Neutrophil (primary cell): ENCODE results near the gene MRS2.
"Not testable (repeated sequence)": the region's sequence is repeated elsewhere in the genome, so short reads cannot be mapped to it uniquely, and the experiment has no call there.

Experiments
- H3K27ac ChIP-seq: fragments of 200-600 bp; sonication (generic); 2 replicates; pipeline ENCODE4 v1.5.1; 2016; ENCODE audit warnings: mild to moderate bottlenecking, moderate library complexity
- H3K27me3 ChIP-seq: fragments of 200-600 bp; sonication (generic); 2 replicates; pipeline ENCODE4 v1.6.0; 2016; ENCODE audit warnings: mild to moderate bottlenecking
- H3K36me3 ChIP-seq: fragments of 200-600 bp; sonication (generic); 2 replicates; pipeline ENCODE4 v1.5.1; 2017
- H3K4me1 ChIP-seq, 2 experiments: fragments of 200-600 bp in 1 of 2; sonication (generic) in 1 of 2; 1 replicate in 1 of 2; 2 replicates in 1 of 2; pipeline versions ENCODE4 v1.5.1 to v1.6.1; 2013 to 2016; ENCODE audit warnings: low read depth in 1 of 2, low read length in 1 of 2, mild to moderate bottlenecking in 1 of 2, moderate library complexity in 1 of 2; ENCODE audit not compliant: control insufficient read depth in 1 of 2, insufficient read depth in 1 of 2
- H3K4me3 ChIP-seq, 2 experiments: fragments of 200-600 bp in 1 of 2; sonication (generic) in 1 of 2; 1 replicate in 1 of 2; 2 replicates in 1 of 2; pipeline ENCODE4 v1.5.1; 2013 to 2016; ENCODE audit warnings: low read depth in 1 of 2, low read length in 1 of 2, mild to moderate bottlenecking in 1 of 2, moderate library complexity in 1 of 2
- H3K9me3 ChIP-seq: fragments of 200-600 bp; sonication (generic); 2 replicates; pipeline ENCODE4 v1.5.1; 2016
- TF ChIP-seq, protein P1 (sequence below): fragments of 200-600 bp; sonication (generic); IDR thresholded peaks from 2 replicates; pipeline ENCODE4 v1.5.1; 2016; ENCODE audit warnings: antibody characterized with exemption

The MRS2 gene

DNA sequence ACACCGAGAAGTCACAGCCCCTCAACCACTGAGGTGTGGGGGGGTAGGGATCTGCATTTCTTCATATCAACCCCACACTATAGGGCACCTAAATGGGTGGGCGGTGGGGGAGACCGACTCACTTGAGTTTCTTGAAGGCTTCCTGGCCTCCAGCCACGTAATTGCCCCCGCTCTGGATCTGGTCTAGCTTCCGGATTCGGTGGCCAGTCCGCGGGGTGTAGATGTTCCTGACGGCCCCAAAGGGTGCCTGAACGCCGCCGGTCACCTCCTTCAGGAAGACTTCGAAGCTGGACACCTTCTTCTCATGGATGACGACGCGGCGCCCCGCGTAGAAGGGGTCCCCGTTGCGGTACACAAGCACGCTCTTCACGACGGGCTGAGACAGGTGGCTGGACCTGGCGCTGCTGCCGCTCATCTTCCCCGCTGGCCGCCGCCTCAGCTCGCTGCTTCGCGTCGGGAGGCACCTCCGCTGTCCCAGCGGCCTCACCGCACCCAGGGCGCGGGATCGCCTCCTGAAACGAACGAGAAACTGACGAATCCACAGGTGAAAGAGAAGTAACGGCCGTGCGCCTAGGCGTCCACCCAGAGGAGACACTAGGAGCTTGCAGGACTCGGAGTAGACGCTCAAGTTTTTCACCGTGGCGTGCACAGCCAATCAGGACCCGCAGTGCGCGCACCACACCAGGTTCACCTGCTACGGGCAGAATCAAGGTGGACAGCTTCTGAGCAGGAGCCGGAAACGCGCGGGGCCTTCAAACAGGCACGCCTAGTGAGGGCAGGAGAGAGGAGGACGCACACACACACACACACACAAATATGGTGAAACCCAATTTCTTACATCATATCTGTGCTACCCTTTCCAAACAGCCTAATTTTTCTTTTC is 45.2 kb upstream of the MRS2 start, which contains the start of gene DCDC2:
DCDC2 (minus strand) TSS at position 724 of the 883 bp plus-strand sequence; CDS start at position 415, 309 bp downstream.
- peaks cover 7 to 15% of the 10 kb centered on the region in 2 experiments for H3K4me1 ChIP-seq
- no peak within 1 kb of the TSS for H3K27ac ChIP-seq
- peak within 1 kb of the TSS in 1 of 2 experiments; percentile 11 for H3K4me3 ChIP-seq
- TF ChIP-seq, protein P1, sequence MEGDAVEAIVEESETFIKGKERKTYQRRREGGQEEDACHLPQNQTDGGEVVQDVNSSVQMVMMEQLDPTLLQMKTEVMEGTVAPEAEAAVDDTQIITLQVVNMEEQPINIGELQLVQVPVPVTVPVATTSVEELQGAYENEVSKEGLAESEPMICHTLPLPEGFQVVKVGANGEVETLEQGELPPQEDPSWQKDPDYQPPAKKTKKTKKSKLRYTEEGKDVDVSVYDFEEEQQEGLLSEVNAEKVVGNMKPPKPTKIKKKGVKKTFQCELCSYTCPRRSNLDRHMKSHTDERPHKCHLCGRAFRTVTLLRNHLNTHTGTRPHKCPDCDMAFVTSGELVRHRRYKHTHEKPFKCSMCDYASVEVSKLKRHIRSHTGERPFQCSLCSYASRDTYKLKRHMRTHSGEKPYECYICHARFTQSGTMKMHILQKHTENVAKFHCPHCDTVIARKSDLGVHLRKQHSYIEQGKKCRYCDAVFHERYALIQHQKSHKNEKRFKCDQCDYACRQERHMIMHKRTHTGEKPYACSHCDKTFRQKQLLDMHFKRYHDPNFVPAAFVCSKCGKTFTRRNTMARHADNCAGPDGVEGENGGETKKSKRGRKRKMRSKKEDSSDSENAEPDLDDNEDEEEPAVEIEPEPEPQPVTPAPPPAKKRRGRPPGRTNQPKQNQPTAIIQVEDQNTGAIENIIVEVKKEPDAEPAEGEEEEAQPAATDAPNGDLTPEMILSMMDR, result no peak
- peaks cover 76% of the 10 kb centered on the region for H3K27me3 ChIP-seq
- no peaks in the 10 kb centered on the region for H3K36me3 ChIP-seq
- no peaks in the 10 kb centered on the region for H3K9me3 ChIP-seq

DNA sequence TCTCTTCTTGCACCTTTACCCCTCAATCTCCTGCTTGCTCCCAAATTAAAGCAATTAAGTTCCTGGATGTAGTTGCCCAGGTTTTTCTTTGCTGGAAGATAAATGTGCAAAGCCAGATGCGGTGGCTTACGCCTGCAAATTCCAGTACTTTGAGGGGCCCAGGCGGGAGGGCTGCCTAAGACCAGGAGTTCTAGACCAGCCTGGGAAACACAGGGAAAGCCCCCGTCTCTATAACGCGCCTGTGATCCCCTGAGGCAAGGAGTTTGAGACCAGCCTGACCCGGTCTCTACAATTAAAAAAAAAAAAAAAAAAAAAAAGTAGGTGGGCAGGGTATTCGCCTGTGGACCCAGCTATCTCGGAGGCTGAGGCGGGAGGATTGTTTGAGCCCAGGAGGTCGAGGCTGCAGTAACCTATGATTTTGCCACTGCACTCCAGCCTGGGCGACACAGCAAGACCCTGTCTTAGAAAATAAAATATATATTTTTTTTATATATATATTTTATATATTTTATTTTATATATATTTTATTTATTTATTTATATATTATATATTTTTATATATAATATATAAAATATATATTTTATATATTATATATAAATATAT is 44.4 kb upstream of the MRS2 start:
- Histone ChIP-seq H3K27me3 (peaks cover 76% of the 10 kb centered on the region), H3K4me3 (no peak overlapping the region), H3K4me1 (peaks cover 7 to 15% of the 10 kb centered on the region in 2 experiments), H3K36me3 (no peaks in the 10 kb centered on the region), H3K9me3 (no peaks in the 10 kb centered on the region), H3K27ac (no peak overlapping the region)
- TF ChIP-seq, protein P1, result no peak

DNA sequence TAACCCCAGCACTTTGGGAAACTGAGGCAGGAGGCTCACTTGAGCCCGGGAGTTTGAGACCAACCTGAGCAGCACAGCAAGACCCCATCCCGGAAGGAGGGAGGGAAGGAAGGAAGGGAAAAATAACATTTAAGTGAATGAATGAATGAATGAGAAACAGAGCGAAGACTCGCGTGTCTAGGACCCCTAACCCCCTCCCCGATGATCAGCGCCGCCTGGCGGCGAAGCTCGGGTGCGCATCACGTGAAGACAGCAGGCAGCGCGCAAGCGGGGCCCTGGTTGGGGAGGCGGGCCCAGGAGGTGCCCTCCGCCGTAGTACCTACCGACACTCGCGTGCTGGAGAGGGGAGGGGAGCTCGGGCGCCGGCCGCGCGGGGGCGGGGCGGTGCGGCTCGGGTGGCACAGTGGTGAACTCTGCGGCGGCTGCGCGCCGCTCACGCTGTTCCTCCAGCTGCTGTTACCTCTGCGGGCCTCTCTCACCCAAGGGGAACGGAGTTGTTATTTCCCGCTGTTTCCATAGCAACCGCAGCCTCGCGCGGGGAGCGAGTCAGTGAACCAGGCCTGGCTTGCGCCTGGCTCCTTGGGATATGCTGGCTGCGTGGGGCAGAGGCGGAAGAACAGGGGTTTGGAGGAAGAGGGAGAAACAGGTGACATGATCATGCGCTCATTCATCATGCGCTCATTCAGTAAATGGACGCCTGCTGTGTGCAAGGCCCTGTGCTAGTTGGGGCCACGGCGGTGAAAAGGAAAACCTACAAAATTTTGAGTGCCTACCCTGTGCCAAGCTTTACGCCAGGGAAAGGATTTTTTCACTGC is 42.9 kb upstream of the MRS2 start:
- no peaks in the 10 kb centered on the region for H3K9me3 ChIP-seq
- H3K4me1 ChIP-seq, result peaks cover 7 to 15% of the 10 kb centered on the region in 2 experiments
- TF ChIP-seq, protein P1, result no peak
- no peak overlapping the region for H3K27ac ChIP-seq
- H3K4me3 ChIP-seq, result peak overlapping the region; percentile 18 to 39
- H3K27me3 ChIP-seq, result peaks cover 62% of the 10 kb centered on the region
- no peaks in the 10 kb centered on the region for H3K36me3 ChIP-seq

DNA sequence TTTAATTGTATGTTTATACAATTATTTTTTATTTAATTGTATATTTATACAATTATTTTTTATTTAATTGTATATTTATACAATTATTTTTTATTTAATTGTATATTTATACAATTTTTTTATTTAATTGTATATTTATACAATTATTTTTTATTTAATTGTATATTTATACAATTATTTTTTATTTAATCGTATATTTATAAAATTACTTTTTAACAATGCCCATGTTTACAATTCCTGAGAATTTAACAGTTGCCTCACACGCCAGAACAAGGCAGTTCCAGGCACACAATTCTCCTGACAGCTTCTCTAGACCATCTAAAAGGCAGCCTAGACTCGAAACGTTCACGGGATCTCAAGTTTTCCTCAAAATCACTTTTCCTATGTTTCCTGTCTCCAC is 40.4 kb upstream of the MRS2 start:
- H3K9me3 ChIP-seq, H3K27ac ChIP-seq, H3K4me3 ChIP-seq, H3K36me3 ChIP-seq: not testable (repeated sequence)
- Histone ChIP-seq H3K4me1 (peaks cover 7 to 15% of the 10 kb centered on the region in 2 experiments), H3K27me3 (peaks cover 37% of the 10 kb centered on the region)

DNA sequence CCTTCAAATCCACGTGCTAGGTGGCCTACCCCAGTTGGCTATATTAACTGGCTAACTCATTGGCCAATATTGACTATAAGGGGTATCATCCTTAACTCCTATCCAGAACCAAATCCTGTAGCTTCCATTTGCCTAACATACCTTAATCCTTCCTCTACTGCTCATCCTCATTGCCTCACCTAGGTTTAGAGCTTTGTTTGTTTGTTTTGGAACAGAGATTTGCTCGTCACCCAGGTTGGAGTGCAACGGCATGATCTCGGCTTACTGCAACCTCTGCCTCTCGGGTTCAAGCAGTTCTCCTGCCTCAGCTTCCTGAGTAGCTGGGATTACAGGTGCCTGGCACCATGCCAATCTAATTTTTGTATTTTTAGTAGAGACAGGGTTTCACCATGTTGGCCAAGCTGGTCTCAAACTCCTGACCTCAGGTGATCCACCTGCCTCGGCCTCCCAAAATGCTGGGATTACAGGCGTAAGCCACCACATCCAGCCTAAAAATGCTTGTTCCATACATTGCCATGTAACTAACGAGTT is 37.6 kb upstream of the MRS2 start:
- H3K27me3 ChIP-seq, result peaks cover 18% of the 10 kb centered on the region
- H3K9me3 ChIP-seq, H3K27ac ChIP-seq, H3K36me3 ChIP-seq, H3K4me1 ChIP-seq, H3K4me3 ChIP-seq: not testable (repeated sequence)

DNA sequence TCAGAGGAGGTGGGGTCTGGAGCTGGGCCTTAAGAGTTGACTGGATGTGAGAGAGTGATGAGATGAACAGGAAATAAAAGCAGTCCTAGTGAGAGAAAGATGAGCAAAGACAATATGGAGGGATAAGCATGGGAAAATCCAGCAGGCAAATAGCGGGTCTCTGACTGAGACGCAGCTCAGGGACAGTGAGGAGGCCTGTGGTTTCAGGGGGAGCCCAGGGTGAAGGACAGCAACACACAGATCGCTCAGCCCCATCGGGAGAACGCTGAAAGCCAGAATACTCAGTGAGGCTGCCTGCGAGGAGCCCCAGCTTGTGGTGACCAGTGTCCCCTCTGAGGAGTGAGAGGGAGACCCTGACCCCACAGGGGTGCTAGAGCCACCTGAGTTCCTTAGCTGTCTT is 28.1 kb upstream of the MRS2 start:
- Histone ChIP-seq H3K4me1 (no peaks in the 10 kb centered on the region), H3K27ac (no peak overlapping the region), H3K36me3 (no peaks in the 10 kb centered on the region), H3K27me3 (no peaks in the 10 kb centered on the region), H3K4me3 (no peak overlapping the region), H3K9me3 (no peaks in the 10 kb centered on the region)
- TF ChIP-seq, protein P1, result no peak
